ENCODE data around the gene RPL9.
"Not testable (repeated sequence)": the region's sequence is repeated elsewhere in the genome, so short reads cannot be mapped to it uniquely, and the experiment has no call there.

Gene RPL9

DNA sequence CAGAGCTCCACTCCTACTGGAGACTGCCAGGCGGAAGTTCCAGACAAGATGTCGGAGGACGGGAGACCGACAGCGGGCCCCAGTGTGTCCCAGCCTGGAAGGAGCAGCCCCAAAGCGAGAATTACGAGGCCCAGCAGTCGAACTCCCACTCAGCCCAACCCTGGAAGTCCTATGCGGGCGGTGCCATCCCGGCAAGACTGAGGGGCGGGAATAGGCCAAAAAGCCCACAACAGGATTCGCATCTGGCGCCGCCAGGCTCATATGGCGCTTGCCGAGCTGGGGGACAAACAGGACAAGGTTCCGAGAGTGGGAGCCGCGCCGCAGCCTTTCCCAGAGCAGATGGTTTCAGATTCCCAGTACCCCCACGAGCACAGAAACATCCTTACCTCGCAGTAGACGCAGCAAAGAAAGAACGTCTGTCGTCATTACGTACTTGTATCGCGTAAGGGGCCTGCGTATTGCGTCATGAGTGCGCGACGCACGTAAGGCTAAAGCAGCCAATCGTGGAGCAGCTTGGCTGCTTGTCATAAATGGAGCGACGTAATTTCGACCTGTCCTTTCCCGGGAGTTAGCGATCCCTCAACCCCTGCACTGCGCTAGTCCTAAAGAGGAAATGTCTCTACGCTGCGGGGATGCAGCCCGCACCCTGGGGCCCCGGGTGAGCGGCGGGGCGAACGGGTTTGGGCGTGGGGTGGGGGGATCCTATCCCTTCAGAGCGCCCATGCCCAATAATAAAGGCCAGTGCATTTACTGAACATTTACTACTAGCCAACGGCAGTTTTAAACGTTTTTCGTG, at the start of gene RPL9, which contains the start of gene LIAS:
Gene RPL9, minus strand, starts transcription at position 418 of the 796 bp plus-strand sequence. CDS start 483 bp downstream, outside the sequence.
Gene LIAS, plus strand, starts transcription at position 552 of the 796 bp plus-strand sequence. Its CDS starts 62 bp downstream, at position 614.
- TF ChIP-seq, protein P1, sequence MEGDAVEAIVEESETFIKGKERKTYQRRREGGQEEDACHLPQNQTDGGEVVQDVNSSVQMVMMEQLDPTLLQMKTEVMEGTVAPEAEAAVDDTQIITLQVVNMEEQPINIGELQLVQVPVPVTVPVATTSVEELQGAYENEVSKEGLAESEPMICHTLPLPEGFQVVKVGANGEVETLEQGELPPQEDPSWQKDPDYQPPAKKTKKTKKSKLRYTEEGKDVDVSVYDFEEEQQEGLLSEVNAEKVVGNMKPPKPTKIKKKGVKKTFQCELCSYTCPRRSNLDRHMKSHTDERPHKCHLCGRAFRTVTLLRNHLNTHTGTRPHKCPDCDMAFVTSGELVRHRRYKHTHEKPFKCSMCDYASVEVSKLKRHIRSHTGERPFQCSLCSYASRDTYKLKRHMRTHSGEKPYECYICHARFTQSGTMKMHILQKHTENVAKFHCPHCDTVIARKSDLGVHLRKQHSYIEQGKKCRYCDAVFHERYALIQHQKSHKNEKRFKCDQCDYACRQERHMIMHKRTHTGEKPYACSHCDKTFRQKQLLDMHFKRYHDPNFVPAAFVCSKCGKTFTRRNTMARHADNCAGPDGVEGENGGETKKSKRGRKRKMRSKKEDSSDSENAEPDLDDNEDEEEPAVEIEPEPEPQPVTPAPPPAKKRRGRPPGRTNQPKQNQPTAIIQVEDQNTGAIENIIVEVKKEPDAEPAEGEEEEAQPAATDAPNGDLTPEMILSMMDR (conservative IDR thresholded peaks at IDR 0.05; ENCODE audit: low read depth, low read length): no peak
- no peaks in the 10 kb centered on the region for H3K27me3 ChIP-seq (ENCODE audit: insufficient read depth, low read depth)
- peak within 1 kb of the TSS; percentile 53 for H3K4me2 ChIP-seq
- peak within 1 kb of the TSS; percentile 46 for H2AFZ ChIP-seq (ENCODE audit: low read depth)
- peaks cover 9% of the 10 kb centered on the region; the same call in 1 of the 2 replicates for H3K36me3 ChIP-seq (ENCODE audit: insufficient read depth)
- peaks cover 32% of the 10 kb centered on the region for H3K79me2 ChIP-seq (ENCODE audit: insufficient read depth, low read depth)
- no peaks in the 10 kb centered on the region for H4K20me1 ChIP-seq (ENCODE audit: insufficient read depth)
- no peak within 1 kb of the TSS for H3K4me3 ChIP-seq (IDR thresholded peaks at IDR 0.05; ENCODE audit: insufficient read depth, low read depth, low read length)
- peak within 1 kb of the TSS; percentile 97 for H3K9ac ChIP-seq
- peak within 1 kb of the TSS; percentile 80 for H3K27ac ChIP-seq
- peaks cover 22% of the 10 kb centered on the region for H3K4me1 ChIP-seq (ENCODE audit: low read depth, poor library complexity, severe bottlenecking)

DNA sequence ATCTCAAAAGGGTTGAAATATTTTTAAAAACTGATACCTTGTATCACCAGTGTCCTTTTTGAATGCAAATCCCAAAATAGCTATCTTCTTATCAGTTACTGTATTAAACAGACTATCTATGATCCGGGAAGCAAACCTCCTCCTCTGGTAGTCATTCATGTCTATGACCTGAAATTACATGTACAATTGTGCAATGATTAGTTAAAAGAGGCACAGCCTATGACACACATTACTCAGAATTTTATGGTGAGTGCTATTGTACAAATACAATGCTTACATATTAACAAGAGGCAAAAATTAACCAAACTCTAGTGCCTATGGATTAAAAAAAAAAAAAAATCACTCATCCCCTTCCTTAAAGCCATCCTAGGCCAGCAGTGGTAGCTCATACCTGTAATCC, 46.9 kb upstream of the RPL9 start:
- H3K79me2 ChIP-seq (ENCODE audit: insufficient read depth, low read depth): no peaks in the 10 kb centered on the region
- H4K20me1 ChIP-seq (ENCODE audit: insufficient read depth): no peaks in the 10 kb centered on the region
- TF ChIP-seq, protein P1 (conservative IDR thresholded peaks at IDR 0.05; ENCODE audit: low read depth, low read length): no peak
- no peak overlapping the region for H3K27ac ChIP-seq
- H3K27me3 ChIP-seq (ENCODE audit: insufficient read depth, low read depth): no peaks in the 10 kb centered on the region
- H3K4me1 ChIP-seq (ENCODE audit: low read depth, poor library complexity, severe bottlenecking): no peaks in the 10 kb centered on the region
- H3K36me3 ChIP-seq (ENCODE audit: insufficient read depth): no peaks in the 10 kb centered on the region; the same call in 1 of the 2 replicates
- no peak overlapping the region for H3K4me2 ChIP-seq
- H3K4me3 ChIP-seq (IDR thresholded peaks at IDR 0.05; ENCODE audit: insufficient read depth, low read depth, low read length): no peak overlapping the region
- no peak overlapping the region for H2AFZ ChIP-seq (ENCODE audit: low read depth)
- no peak overlapping the region for H3K9ac ChIP-seq

DNA sequence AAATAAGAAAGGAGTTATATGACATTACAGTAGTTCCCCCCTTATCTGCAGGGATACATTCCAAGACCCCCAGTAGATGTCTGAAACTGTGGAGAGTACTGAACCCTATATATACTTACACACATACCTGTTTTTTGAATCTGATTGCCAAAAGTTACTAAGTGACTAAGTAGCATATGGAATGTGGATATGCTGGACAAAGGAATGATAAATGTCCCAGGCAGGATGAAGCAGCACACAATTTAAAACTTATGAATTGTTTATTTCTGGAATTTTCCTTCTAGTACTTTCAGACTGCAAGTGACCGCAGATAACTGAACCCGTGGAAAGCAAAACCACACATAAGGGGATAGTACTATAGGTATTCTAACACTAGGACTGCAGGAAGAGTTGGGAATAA, 45.8 kb upstream of the RPL9 start:
- Histone ChIP-seq H2AFZ (ENCODE audit: low read depth) (no peak overlapping the region), H3K27me3 (ENCODE audit: insufficient read depth, low read depth) (no peaks in the 10 kb centered on the region), H3K27ac (no peak overlapping the region), H4K20me1 (ENCODE audit: insufficient read depth) (no peaks in the 10 kb centered on the region), H3K79me2 (ENCODE audit: insufficient read depth, low read depth) (no peaks in the 10 kb centered on the region), H3K4me1 (ENCODE audit: low read depth, poor library complexity, severe bottlenecking) (no peaks in the 10 kb centered on the region), H3K4me2 (no peak overlapping the region), H3K9ac (no peak overlapping the region), H3K36me3 (ENCODE audit: insufficient read depth) (no peaks in the 10 kb centered on the region; the same call in 1 of the 2 replicates), H3K4me3 (IDR thresholded peaks at IDR 0.05; ENCODE audit: insufficient read depth, low read depth, low read length) (no peak overlapping the region)
- TF ChIP-seq, protein P1 (conservative IDR thresholded peaks at IDR 0.05; ENCODE audit: low read depth, low read length): no peak

DNA sequence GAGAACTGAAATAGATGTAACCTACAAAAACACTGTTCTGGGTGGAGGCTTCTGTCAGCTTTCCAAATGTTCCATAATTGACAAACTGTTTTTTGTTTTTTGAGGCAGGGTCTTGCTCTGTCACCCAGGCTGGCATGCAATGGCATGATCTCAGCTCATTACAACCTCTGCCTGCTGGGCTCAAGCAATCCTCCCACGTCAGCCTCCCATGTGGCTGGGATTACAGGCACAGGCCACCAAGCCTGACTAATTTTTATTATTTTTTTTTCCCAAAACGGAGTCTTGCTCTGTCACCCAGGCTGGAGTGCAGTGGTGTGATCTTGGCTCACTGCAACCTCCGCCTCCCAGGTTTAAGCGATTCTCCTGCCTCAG, 43.9 kb upstream of the RPL9 start:
- H4K20me1 ChIP-seq (ENCODE audit: insufficient read depth); H3K79me2 ChIP-seq (ENCODE audit: insufficient read depth, low read depth); H3K4me1 ChIP-seq (ENCODE audit: low read depth, poor library complexity, severe bottlenecking); H3K27me3 ChIP-seq (ENCODE audit: insufficient read depth, low read depth); H3K4me3 ChIP-seq (IDR thresholded peaks at IDR 0.05; ENCODE audit: insufficient read depth, low read depth, low read length); H2AFZ ChIP-seq (ENCODE audit: low read depth); H3K36me3 ChIP-seq (ENCODE audit: insufficient read depth); H3K27ac ChIP-seq; H3K9ac ChIP-seq; H3K4me2 ChIP-seq: not testable (repeated sequence)

Measured in KMS-11 (cell line).